ENCODE data around the gene SDC1.
A peak's percentile ranks its signal among the peaks of the same experiment; 100 is the strongest.
"Not testable (repeated sequence)": the region's sequence is repeated elsewhere in the genome, so short reads cannot be mapped to it uniquely, and the experiment has no call there.

SDC1 gene

GRCh38 chr2:20196657-20197161, 28.2 kb downstream of the SDC1 start:
- peak; percentile 14 to 50 for DNase-seq

GRCh38 chr2:20196053-20196656, 28.8 kb downstream of the SDC1 start:
- DNase-seq, result no peak

DNA sequence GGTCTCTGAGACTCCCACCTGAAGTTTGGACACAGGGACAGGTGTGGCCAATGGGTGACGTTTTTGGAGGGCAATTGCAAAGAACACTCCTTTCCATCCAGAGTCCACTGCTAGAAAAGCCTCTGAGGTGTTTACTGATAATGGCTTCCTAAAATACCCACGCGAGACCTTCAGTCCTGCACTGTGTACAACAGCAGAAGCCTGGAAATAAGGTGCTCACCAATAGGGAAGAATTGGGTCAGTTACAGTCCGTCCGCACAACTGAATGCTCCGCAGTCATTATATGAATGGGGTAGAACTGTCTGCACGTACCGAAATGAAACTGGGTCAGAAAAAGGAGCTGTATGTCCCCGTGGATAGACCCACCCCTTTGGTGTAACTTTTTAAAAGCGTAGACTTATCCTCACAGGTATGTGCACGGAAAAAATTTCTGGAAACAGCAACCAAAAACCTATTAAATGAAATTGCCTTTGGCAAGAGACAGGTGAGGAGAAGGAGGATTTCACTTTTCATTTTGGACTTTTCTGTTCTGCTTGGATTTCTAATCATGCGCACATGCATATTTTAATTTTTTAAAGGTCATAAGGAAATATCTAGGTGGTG, 29.4 kb downstream of the SDC1 start:
- no peak for DNase-seq

DNA sequence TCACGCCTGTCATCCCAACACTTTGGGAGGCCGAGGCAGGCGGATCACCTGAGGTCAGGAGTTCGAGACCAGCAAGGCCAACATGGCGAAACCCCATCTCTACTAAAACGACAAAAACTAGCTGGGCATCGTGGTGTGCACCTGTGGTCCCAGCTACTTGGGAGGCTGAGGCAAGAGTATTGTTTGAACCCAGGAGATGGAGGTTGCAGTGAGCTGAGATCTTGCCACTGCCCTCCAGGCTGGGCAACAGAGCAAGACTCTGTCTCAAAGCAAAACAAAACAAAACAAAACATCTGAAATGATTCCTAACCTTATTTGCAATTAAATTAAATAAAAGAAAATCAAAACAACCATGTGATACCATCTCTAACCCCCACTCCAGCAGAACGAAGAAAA, 29.9 kb downstream of the SDC1 start:
- not testable (repeated sequence) for DNase-seq

GRCh38 chr2:20194097-20195015, 30.6 kb downstream of the SDC1 start:
- DNase-seq, result no peak

GRCh38 chr2:20193185-20193584, 31.7 kb downstream of the SDC1 start:
- DNase-seq, result no peak

GRCh38 chr2:20192781-20193180, 32.1 kb downstream of the SDC1 start:
- DNase-seq, result no peak

DNA sequence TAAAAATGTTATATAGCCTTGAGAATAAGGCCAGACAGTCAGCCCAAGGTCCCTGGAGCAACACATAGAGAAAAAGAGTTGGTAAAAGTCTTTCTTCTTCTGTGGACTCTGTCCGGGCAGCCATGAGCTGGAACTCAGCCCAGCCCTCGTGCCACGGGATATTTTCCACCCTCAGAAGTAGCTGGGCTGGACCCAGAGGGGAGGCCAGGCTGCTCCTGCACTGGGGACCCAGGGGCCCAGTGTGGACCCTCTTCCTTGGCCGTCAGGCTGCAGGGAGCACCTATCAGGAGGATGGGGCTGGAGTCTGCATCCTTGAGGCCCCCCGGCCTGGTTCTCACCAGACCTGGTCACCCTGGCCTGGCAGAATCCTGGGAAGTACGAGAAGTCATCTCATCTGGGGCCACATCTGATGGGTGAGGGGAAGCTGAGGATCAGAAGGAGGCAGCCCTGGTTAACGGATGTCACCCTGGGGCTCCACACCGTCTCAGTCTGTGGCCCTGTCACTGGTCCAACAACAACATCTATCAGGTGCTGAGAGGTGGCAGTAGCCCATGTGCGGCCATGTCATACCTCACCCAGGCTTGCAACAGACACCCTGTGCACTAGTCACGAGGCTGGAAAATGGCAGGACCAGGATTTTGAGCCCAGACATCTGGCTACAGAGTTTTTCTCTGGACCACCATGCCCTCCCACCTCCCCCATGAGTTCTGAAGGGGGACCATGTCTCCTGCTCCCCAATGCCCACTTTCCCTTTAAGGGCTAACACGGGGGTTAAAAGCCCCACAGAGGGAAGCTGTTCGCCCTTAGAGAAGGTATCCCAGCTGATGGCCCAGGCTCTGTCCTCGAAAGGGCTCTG, 33.0 kb downstream of the SDC1 start:
- DNase-seq, result no peak

DNA sequence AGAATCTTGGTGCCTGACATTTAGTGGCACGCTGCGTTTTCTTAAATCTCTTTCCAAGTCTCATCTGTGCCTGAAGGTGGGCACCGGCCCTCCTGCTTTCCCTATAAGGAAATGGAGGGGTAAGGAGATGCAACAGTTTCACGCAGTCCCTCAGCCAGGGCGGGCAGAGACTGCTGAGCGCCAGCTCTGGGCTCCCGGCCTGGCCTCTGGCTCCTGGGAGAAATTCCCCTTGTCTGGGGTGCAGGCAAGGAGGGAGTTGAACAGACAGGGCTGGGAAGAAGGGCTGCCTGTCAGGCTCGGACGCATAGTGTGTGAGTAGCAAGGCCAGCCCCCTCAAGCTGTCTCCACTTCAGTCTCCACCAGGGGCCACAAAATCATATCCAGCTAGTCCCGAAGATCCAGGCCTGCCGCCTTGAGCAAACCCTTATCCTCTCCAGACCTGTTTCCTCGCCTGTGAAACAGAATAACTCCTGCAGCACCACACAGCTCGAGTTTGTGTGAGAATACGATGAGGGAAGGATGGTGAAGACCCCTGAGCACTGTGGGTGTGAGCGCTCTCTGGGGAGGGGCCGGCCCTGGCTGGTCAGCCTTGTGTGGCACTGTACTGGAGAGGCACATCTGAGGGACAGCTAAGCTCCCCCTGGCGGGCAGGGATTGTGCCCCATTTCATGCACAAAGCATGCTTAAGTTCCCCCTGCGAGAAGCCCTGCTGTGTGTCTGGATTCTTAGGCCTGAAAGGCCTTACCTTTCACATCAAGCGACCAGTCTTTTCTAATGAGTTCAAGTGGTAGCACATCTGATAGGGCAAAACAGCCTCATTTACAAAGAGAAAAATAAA, 33.8 kb downstream of the SDC1 start:
- DNase-seq, result no peak

DNA sequence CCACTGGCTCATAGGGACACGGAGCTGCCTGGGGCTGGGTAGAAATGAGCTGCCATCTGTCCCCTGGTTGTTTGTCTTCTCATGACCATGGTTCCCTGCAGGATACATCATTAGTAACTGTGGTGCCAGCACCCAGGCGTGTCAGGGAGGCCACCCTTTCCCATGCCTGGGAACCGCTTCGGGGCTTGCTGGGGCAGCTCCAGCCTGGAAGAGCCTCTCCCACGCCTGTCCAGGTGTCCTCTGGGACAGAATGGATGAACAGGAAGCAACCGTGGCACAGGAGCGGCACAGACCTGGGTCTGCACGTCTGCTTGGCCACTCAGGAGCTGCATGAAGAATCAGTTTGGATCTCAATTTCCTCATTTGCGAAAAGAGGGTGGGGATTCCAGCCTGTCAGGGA, 34.8 kb downstream of the SDC1 start:
- no peak for DNase-seq

- DNase-seq, result no peak
Measured at GRCh38 chr2:20189299-20189931, 35.5 kb downstream of the SDC1 start.

- DNase-seq, result no peak
Measured at GRCh38 chr2:20188851-20189250, 36.1 kb downstream of the SDC1 start.

DNA sequence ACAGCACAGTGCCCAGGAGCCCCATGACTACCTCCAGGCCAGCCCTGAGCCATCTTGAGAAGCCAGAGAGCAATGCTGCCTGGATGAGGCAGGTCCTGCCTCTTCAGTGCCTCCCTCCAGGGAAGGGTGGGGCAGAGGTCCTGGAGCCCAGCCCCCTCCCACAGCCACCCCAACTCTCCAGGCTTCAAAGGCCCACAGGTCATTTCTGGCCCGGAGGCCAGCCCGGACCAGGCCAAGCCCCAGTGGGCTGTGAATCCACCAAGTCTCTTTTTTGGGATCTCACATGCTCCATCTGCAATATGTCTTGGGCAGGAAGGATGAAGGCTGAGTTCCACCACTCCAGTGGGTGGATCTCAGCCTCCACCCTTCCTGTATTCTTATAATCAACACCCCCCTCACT, 36.7 kb downstream of the SDC1 start:
- DNase-seq, result no peak

DNA sequence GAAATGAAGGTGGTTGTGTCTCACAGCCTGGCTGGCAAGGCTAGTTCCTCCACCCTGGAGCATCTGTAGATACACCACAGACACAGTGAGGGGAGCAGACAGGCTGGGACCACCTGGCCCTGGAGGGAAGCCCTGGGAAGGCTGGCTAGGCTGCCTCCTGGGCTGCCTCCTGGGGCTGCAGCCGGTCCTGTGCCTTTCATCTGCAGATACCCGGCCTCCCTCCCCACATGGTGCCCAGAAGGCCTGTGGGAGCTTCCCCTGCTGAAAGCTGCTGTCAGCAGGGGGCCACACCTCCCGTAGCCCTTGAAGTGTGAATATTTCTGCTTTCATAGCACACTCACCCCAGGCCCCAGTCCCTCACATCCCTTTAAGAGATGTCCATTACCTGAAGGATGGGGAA, 37.6 kb downstream of the SDC1 start:
- no peak for DNase-seq

- no peak for DNase-seq
Measured at GRCh38 chr2:20186855-20187187, 38.1 kb downstream of the SDC1 start.

GRCh38 chr2:20186078-20186854, 38.7 kb downstream of the SDC1 start:
- DNase-seq, result no peak

DNA sequence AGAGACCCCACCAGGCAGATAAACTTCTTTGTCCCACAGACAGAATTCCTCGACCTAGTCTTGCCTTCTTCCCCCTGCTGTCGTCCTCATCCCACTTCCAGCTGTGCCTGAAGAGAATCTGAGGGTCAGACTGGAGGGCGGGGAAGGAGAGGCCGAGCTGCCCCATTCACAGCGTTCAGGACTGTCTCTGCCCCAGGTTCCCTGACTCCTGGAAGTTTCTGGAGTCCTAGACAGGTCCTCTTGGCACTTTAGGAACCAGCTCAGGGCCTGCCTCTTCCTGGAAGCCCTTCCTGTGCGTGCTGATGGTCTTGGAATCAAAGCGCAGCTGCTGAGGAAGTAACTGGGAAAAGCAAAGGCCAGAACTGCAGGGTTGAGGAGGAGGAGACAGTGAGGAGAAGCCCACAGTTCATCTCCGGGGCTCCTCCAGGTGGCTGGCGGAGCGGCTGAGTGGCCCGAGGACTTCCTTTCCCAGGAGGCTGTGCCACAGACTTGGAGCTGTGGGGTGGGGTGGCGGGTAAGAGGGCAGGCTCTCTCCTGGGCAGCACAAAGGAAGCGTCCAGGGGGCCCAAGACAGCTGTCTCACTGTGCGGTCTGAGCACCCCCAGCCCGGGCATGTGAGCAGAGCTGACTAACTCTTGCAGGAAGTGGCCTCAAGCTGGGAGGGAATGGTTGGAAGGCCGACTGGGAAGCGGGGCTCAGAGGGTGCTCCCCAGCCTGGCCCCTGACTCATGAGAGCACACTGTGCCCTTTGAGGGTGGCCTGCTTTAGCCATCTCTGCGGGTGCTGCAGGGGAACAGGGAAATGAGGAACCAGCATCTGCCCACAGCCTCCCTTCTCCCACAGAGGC, 39.5 kb downstream of the SDC1 start:
- no peak for DNase-seq

DNA sequence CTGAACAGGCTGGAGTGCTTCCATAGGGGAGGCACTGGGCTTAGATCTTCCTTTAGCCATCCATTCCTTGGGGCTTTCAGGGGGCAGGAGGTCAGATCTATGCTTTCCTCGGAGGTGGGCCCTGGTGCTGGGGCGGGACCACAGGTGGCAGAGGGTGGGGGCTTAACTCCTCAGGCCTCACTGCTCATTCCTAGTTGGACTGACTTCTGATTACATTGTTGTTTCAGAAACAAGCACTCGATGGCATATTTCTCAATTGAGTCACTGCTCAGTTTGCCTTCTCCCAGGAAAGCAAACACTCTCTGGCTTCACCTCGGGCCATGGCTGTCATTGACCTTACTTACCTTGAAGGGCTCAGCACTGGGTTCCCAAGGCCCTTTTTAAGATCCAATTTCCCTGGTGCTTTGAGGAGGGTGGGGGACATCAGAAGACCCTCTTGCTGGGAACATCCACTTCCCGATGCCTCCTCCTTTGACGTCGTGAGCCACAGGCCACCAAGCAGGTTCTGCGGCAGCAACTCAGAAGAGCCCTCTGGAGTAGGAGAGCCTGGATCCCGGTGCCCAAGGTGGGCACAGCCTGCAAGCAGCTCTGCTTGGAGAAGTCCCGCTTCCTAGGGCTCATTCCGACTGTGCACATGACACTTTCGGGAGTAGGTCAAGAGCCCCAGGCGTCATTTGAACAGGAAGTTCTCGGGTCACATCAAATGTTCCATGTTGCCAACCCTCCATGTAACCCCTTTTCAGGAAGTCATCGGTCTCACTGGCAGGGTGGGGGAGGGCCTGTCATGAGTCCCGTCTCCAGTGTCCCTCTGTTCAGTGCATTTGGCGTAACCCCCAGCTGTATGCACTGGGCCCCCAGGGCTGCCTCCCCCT, 40.6 kb downstream of the SDC1 start:
- DNase-seq, result no peak

GRCh38 chr2:20183373-20183772, 41.6 kb downstream of the SDC1 start:
- DNase-seq, result no peak
